HG03196 (cell line): Measurements from ENCODE around the gene ADGRA1.

Experiments
- ATAC-seq: cut with Tn5 transposase; IDR thresholded peaks from one replicate; pipeline ENCODE4 v1.9.1; 2021; ENCODE audit not compliant: unreplicated experiment

Gene ADGRA1

DNA sequence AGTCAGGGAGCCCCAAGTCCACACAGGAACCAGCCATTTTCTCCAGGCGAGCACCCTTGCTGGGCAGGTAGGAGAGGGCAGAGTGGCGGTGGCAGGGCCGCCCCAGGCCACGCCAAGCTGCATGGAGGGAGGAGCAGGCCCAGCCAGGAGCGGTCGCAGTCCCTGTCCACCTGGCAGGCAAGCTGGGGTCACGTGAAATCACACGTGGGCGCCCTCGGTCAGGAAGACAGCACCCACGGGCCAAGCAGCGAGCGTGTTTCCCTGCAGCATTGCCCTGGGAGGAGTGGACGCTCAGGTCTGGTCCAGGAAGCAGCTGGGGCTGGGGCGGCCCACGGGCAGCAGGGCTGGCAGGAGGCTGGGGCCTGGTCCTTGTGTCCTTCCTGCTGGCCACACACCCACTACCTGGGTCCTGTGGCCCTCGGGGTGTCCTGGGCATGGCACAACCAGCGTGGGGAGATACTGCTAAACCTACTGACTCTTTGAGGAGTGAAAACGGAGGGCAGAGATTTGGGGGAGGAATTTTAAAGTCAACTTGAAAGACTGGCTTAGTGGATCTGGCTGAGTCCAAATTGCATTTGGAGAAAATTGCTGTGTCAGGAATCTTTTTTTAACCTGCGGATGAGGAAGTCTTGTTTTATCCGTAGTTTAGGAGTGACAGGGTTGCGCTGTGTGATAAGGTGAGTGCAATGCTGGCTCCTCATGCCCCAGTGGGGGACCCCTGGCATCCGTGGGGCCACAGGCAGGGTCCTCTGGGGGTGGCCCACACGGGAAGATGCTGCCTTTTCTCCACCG lies 12.2 kb upstream of the ADGRA1 start:
- ATAC-seq, result no peak

DNA sequence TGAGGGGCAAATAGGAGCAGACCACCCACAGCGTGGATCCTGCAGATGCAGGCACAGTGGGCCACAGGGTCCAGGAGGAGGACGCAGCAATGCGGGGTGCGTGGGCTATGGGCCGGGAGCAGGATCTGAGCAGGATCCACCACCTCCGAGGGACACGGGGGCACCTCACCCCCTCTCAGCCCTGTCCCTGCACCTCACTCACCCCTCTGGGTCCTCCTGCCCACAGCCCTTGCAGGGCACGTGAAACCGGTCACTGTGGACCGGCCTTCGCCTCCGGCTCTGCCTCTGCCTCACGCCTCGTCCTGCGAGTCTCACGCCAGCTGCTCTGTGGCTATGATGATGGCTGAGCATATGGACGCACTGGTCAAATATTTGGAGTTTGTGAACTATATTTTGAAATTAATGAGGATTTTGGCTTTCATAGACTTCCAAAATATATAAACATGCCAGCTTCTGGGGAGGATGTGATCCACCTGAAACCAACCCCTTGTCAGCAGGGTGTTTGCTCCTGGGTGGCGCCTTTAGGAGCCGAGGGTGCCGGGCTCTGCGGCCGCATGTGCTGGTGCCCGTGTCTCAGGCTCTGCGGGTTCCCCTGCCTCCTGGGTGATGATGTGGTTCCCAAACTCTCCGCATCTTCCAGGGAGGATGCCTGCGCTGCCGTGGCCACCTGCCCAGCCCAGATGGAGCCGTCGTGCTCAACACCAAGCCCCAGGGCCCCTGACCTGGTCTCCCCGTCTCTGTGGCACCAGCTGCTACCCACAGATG lies 11.3 kb upstream of the ADGRA1 start:
- no peak for ATAC-seq

DNA sequence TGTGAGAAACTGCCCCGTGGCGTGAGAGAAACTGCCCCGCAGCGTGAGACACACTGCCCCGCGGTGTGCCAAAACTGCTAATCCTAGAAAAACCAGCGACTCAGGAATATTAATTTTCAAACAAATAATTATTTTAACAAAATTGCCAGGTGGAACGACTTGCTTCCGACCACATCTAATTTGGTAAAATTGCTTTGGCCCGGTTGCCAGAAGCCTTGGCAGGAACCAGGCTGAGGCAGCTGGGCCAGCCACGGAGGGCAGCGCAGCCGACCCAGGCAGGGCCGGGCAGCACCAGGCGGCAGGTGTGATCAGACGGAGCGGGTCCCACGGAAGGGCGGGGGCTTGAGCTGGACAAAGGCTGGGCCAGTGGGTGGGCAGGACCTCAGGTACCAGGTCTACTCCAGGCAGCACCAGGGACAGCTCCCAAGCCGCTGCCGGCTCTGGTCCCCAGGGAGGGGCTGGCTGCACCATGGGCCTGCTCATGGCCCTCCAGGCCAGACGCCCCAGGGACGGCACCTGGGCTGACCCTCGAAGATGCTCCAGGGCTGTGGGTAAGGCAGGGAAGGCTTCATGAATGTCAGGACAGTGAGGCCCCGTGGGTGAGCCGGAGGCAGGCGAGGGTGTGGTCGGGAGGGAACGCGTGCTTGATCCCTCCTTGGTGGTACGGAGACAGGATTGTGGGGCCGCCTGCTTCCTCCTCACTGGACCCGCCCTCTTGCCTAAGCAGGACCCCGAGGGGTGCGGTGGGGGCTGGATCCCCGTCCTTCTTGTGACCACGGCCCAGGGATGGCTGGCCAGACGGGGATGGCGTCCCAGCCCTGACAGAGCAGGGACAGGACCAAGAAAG lies 7.7 kb upstream of the ADGRA1 start:
- no peak for ATAC-seq

GRCh38 chr10:133080683-133081040 lies 7.1 kb upstream of the ADGRA1 start:
- ATAC-seq, result no peak

DNA sequence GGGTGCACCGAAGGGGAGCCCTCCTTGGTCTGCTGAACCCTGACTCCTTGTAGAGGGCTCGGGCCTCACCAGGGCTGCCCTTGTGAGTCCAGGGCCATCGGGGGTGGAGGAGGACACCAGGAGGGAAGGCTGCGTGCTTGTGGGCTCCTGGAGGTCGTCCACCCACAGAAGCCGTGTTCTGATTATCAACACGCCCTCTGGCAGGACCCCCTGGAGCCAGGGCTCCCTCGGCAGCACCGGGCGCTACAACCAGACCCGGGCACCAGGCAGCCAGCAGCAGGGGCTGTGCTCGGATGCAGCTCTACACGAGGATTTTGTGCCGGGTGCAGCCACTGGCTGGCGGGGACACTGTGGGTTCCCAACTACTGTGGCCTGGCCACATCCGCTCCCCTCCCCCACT lies 6.1 kb upstream of the ADGRA1 start:
- ATAC-seq, result no peak

DNA sequence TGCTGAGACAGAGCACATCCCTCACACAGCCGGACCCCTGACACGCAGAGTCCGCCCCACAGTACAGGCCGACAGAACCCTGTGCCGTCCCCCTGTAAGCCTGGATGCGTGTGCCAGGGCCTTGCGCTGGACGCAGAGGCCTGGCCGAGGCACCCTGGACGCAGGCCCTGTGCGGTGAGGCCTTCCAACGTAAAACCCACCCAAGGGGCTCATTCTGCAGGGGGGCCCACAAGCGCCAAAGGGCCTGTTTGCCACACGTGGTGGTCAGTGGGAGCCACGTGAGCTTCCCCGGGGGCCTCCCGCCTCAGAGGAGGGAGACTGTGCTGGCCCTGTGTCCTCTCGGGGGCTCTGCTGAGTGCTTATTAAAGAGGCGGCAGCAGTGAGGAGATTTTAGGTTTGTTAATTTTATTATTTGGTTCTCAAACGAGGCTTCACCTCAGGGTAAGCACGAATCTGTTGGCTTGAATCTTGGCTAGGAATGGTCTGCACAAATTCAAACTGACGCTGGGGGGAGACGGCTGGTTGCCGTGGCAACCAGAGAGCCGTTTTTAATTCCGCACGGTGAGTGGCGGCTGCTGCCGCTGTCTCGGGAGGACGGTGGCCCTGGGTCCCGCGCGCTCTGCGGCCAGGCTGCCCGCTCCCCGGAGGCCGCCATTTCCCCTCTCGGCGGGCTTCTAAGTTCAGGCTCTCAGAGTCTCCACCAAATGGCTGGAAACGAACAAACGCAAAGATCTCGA lies 4.9 kb upstream of the ADGRA1 start:
- no peak for ATAC-seq

DNA sequence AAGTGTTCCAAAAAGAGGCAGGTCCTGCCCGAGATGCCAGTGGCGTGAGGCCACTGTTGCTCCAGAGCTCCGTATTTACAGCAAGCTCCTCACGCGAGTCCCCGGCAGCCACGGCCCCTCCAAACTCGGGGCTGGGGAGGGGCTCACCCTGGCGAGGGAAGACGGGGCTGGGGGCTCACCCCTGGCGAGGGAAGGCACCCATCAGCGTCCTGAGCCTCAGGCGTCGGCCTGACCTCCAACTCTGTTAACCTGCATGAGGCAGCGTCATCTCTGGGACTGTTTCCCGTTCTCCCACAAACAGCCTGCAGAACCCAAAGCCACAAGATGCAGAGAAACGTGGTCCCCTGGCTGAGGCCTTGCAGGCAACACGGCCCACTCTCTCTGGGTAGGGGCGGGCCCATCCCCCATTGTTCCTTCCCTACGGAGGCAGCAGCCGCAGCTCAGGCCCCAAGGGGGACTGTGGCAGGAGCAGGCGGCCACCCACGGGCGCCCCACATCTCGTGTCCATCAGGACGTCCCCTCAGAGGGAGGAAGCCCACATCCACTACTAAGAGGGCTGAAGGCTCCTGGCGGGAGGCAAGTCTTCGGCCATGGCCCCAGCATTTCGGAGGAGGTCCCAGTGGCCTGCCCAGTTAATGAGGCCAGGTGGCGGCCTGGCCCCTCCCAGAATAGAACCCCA lies 4.2 kb upstream of the ADGRA1 start:
- ATAC-seq, result no peak

GRCh38 chr10:133084491-133084890 lies 3.2 kb upstream of the ADGRA1 start:
- ATAC-seq, result no peak

DNA sequence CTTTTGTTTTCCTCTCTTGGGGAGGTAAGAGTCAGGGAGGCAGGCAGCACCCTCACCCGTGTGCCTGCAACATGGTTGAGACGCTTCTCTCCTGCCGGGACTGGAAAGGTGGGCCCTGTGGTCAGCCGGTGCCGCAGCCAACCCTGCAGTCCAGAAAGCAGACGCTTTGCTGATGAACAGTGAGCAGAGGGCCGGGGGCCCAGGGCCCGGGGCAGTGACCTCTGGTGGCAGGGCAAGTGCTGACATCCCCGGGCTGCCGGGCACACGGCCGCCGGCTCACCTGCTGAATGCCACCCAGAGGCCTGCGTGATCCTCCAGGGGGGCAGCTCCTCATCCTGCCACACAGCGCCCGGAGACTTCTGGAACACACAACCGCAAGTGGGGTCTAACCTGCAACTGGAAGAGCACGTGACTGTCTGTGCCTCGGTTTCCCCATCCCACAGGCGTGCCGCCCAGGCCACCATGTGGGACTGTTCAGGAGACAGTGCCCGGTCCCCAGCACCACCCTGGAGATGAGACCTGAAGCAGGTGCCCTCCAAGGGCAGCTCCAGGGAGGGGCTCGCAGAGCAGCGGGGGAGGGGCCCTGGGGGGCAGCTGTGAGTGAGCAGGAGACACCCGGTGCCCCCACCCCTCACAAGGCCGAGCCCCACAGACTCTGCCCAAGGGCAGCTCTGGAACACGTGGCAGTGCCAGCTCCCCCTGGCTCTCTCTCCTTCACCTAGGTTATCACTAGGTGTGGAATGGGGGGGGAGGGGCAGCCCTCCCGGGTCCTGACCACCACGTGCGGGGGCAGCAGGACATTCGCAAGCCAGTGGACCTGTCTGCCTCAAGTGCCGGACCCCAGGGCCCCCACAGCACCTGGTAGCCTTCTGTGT lies 2.2 kb upstream of the ADGRA1 start:
- ATAC-seq, result no peak

GRCh38 chr10:133086247-133086646 lies 1.5 kb upstream of the ADGRA1 start:
- ATAC-seq, result no peak

DNA sequence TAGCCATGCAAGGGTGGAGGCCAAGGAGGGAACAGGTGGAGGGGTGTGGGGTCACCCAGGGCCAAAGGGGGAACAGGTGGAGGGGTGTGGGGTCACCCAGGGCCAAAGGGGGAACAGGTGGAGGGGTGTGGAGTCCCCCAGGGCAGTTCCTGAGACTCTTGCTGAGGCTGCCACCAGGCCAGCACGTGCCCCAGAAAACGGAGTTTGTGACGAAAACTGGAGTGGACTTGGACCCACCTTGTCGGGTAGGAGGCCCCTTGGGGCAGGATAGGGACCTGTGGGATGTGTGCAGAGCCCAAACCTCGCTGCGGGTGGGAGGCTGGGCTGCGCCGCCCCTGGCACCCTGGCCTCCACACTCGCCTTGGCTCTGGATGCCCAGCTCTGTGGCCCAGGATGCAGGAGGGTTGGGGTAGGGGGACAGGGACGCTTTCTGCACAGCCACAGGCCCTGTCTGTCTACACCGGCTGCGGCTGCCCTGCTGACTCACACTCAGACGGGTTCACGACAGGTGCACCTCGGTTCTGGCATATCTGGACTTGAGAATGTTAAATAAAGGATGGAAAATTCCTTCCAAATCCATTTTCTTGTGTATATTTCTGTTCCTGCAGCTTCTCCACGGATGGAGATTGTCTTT lies 562 bp upstream of the ADGRA1 start:
- ATAC-seq, result no peak

DNA sequence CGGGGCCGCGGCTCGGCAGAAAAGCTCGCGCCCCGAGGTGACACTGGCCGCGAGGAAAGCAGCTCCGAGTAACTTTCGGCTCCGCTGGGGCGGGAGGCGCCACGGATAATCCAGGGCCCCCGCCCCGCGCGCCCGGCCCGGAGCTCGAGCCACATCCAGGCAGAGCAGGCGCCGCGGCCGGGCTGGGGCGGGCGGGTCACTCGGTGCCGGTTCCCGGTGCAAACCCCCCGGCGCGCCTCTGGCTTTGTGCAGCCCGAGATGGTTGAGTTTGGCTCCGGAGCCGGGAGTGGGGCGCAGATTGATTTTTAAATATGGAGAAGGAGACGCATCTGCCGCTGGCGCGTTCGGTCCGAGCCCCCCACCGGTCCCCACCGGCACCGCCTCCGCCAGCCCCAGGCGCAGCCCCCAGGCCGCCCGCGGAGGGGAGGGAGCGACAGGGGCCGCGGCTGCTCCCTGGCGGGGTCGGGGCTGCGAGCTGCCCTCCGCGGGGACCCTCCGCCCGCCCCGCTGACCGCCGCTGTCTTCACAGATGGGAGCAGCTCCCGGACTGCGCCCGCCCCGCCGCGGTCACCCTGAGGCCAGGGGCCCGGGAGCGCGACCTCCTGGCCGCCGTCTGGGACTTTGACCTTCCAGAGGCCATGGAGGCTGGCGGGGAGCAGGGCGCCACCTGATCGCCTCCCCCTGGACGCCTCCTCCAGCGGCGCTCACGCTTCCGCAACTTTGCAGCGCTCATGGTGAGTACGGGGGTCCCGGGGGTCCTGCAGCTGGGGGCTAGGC lies 643 bp downstream of the ADGRA1 start:
- no peak for ATAC-seq

- ATAC-seq, result no peak
These were observed 1.5 kb downstream of the ADGRA1 start for GRCh38 chr10:133088956-133089800.

DNA sequence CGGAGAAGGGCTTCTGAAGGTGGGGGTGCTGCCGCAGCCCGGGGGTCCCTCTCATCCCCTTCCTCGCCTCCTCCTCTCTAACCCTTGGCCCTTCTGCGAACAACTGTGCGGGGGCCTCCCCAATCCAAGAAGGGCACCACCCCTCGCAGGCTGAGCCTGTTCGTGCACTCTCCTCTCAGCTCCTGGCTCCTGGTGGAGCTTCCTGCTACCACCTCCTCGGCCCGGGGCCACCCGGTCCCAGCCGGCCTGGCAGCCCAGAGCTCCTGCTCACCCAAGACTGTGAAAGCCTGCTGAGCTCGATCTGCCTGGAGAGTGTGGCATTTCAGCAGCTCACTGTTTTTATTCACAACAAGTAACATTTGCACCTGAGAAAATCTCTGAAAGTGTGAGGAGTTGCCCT lies 2.4 kb downstream of the ADGRA1 start:
- no peak for ATAC-seq

- no peak for ATAC-seq
These were observed 2.9 kb downstream of the ADGRA1 start for GRCh38 chr10:133090654-133091053.

DNA sequence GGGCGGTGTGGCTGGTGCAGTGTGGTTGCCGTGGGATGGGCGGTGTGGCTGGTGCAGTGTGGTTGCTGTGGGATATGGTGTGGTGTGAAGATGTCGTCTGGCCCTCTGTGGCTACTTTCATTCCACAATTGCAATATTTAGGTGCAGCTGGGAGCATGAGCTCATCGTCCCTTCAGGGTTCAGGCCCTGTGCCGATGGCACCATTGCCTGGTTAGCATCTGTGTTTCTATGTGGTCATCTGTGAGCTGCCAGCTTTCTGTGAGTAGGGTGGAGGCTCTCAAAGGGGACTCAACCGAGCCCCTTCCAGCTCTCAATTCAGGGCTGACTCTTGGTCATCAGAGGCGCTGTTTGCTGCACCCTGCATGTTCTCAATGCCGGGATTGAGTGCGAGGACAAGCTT lies 3.6 kb downstream of the ADGRA1 start:
- no peak for ATAC-seq

DNA sequence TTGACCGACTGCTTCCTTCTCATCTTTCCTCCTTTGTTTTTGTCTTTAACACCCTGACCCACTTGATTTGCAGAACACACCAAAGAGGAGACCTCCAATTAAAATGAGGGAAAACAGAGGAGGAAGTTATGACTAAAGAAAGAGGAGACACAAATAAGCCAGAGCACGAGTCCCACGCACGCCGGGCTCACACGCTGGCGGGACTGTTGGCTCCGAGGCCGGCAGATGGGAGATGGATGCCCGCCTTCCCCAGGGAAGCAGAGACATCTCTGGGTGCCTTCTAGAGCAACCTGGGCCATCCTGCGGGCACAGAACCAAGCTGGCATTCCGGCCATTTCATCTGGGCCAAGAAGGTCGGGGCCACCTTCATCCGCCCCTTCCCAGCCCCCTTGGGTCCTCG lies 5.6 kb downstream of the ADGRA1 start:
- ATAC-seq, result no peak
